Measurements from ENCODE around the gene GPR132. TPM values are rescaled to one million over a fixed set of nuclear protein-coding genes. Genes with fewer than 3 reads are reported as not detected.

The GPR132 gene
- total RNA-seq, 3 donors from 2014 or later, result 1.3 to 2.9 (median 1.8) TPM

DNA sequence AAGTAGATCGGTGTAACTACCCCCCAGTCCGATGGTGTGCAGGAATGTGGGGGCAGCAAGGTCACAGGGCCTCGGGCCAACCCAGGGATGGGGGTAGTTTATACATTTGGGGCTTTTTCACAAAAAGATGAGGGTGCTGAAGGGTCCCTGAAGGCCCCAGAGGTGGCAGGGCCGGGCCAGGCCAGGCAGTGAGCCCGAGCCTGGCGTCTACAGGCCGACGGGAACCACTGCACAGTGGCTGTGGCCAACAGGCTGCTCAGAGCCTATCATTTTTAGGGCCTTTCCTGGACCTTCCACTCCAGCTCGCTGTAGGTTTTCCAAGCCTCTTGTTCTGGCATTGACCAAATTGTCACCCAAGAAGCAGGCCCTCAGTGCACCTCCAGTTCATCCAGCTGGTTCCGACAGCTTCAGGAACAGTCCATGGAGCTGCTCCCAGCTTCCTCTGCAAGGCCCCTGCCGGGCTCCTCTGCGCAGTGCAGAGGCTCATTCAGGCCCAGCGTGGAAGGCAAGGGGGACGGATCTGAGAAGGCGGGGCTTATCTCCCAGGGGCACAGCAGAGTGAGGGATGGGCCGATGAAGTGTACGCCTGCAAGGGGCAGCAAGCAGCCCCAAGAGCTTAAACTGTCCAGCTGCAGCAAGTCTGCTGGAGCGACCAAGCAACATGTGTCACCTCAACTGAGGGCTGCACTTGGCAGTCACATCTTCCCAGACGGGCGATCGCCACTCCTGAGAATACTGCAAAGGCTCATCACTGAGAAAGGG lies 58.2 kb downstream of the GPR132 start:
- intact Hi-C loops (cut with DNase I; ENCODE audit: low total_unique reads), result no loop called here
- H3K9me3 ChIP-seq, result no peaks in the 10 kb centered on the region
- H3K27ac ChIP-seq, result no peak overlapping the region
- no peak for DNase-seq (ENCODE audit: low spot score in 2 of 2)
- no peaks in the 10 kb centered on the region for H3K4me1 ChIP-seq
- TF ChIP-seq POLR2AphosphoS5 (IDR thresholded peaks at IDR 0.05) (no peak), POLR2A (IDR thresholded peaks at IDR 0.05) (no peak)
- TF ChIP-seq, protein P1, sequence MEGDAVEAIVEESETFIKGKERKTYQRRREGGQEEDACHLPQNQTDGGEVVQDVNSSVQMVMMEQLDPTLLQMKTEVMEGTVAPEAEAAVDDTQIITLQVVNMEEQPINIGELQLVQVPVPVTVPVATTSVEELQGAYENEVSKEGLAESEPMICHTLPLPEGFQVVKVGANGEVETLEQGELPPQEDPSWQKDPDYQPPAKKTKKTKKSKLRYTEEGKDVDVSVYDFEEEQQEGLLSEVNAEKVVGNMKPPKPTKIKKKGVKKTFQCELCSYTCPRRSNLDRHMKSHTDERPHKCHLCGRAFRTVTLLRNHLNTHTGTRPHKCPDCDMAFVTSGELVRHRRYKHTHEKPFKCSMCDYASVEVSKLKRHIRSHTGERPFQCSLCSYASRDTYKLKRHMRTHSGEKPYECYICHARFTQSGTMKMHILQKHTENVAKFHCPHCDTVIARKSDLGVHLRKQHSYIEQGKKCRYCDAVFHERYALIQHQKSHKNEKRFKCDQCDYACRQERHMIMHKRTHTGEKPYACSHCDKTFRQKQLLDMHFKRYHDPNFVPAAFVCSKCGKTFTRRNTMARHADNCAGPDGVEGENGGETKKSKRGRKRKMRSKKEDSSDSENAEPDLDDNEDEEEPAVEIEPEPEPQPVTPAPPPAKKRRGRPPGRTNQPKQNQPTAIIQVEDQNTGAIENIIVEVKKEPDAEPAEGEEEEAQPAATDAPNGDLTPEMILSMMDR (IDR thresholded peaks at IDR 0.05), result no peak
- no peaks in the 10 kb centered on the region for H3K27me3 ChIP-seq
- no peaks in the 10 kb centered on the region for H3K36me3 ChIP-seq
- no peak overlapping the region for H3K4me3 ChIP-seq

DNA sequence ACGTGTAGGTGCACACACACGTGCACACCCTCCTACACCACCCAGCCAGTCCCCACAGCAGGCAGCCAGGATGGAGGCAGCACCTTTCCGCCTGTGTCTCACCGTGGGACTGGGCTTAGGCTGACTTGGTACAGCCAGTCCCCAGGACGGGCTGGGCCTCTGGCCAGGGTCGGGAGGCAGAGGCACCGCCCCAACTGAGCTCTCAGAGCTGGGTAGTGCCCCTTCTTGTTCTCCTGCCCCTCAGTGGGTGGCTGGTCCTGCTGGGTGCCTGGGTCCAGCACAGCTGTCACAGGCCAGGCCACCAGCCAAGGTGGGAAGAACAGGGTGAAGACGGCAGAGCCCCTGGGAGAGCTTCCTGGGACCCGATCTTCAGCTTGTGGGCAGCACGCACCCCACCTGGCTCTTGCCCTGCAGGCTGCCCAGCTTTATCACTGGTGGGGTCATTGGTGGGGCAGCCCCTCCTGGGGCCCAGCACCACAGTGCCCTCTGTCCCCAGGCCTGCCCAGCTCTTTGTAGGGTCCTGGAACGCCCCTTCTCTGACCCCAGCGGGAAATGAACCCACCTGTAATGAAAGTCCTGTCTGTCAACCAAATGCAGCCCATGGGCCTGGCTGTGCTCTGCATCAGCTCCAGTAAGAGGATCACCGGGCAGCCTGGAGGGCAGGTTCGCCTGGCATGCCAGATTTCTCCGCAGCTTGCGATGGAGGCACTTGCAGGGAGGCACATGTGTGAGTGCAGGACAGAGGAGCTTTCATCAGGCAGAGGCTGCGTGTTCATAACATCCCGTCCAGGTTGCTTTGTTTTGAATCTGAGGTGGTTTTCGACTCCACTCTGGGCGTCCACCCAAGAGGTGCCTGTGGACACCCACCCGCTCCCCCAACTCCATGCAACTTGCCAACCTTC lies 59.0 kb downstream of the GPR132 start:
- H3K27ac ChIP-seq, result no peak overlapping the region
- no peak for TF ChIP-seq POLR2A (IDR thresholded peaks at IDR 0.05)
- no peak for TF ChIP-seq POLR2AphosphoS5 (IDR thresholded peaks at IDR 0.05)
- TF ChIP-seq, protein P1 (IDR thresholded peaks at IDR 0.05), result no peak
- intact Hi-C loops (cut with DNase I; ENCODE audit: low total_unique reads), result no loop called here
- H3K27me3 ChIP-seq, result no peaks in the 10 kb centered on the region
- H3K4me3 ChIP-seq, result no peak overlapping the region
- H3K36me3 ChIP-seq, result no peaks in the 10 kb centered on the region
- DNase-seq (ENCODE audit: low spot score in 2 of 2), result no peak
- no peaks in the 10 kb centered on the region for H3K4me1 ChIP-seq
- no peaks in the 10 kb centered on the region for H3K9me3 ChIP-seq

DNA sequence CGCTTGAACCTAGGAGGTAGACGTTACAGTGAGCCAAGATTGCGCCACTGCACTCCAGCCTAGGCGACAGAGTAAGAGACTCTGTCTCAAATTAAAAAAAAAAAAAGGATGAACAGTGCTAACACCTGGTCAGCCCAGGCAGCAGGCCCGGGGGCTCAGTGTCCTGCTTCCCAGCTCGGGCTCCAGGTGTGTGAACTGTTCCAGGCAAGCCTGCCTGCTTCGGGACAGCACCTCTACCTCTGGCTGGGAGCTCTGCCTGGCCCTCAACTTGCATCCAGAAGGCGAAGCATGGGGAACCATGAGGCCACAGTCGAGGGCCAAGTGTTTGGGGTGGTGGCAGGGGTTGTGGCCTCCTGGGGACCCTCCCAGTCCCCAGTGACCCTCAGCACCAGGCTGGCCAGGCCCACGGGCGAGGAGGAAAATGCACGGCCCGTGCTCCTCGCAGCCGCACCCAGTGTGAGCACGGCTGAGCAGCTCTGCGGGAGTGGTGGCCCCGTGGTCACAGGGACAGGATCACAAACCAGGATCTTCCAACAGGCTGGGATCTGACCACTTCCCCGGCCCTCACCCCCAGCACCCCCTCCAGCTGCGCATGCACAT lies 59.8 kb downstream of the GPR132 start:
- Histone ChIP-seq H3K36me3 (no peaks in the 10 kb centered on the region), H3K27me3 (no peaks in the 10 kb centered on the region), H3K9me3 (no peaks in the 10 kb centered on the region), H3K27ac (no peak overlapping the region), H3K4me3 (no peak overlapping the region), H3K4me1 (no peaks in the 10 kb centered on the region)
- intact Hi-C loops (cut with DNase I; ENCODE audit: low total_unique reads), result no loop called here
- no peak for DNase-seq (ENCODE audit: low spot score in 2 of 2)
- TF ChIP-seq POLR2AphosphoS5 (IDR thresholded peaks at IDR 0.05), result no peak
- TF ChIP-seq POLR2A (IDR thresholded peaks at IDR 0.05), result no peak
- TF ChIP-seq, protein P1 (IDR thresholded peaks at IDR 0.05), result no peak

Other genes with a start within 250 kb of the GPR132 start
- gene CEP170B, start 200.2 kb downstream of the GPR132 start, total RNA-seq, result 10 to 100 TPM; 10.1 to 14.8 (median 13.8) TPM
- 1 to 10 TPM in 1 of 3 donors, under 1 TPM in 1, not detected in 1; 0.33 to 4.0 TPM for gene PLD4, start 140.6 kb downstream of the GPR132 start, total RNA-seq
- gene AHNAK2, start 87.1 kb downstream of the GPR132 start, total RNA-seq, result 10 to 100 TPM; 15.1 to 46.7 (median 19.3) TPM
- gene CLBA1, start 79.6 kb downstream of the GPR132 start, total RNA-seq, result 10 to 100 TPM in 1 of 3 donors, 1 to 10 TPM in 2; 4.5 to 17.0 (median 8.8) TPM
- 10 to 100 TPM in 2 of 3 donors, 1 to 10 TPM in 1; 5.1 to 10.4 (median 10.2) TPM for gene CDCA4, start 44.3 kb downstream of the GPR132 start, total RNA-seq
- gene JAG2, start 103.3 kb upstream of the GPR132 start, total RNA-seq, result 10 to 100 TPM in 2 of 3 donors, 1 to 10 TPM in 1; 4.2 to 15.4 (median 13.1) TPM
- gene NUDT14, start 115.9 kb upstream of the GPR132 start, total RNA-seq, result 10 to 100 TPM; 13.6 to 14.9 (median 14.1) TPM
- gene BTBD6, start 183.1 kb upstream of the GPR132 start, total RNA-seq, result 10 to 100 TPM; 37.0 to 86.1 (median 41.0) TPM
- 10 to 100 TPM; 30.2 to 45.6 (median 38.6) TPM for gene BRF1, start 235.6 kb upstream of the GPR132 start, total RNA-seq
- 10 to 100 TPM; 46.0 to 70.9 (median 67.8) TPM for gene PACS2, start 249.3 kb upstream of the GPR132 start, total RNA-seq

Measured in breast epithelium (tissue), 4 donors.